A549 (cell line): Measurements from ENCODE around the gene CD70. TPM values are rescaled to one million over a fixed set of nuclear protein-coding genes. Genes with fewer than 3 reads are reported as not detected.
"Not testable (repeated sequence)": the region's sequence is repeated elsewhere in the genome, so short reads cannot be mapped to it uniquely, and the experiment has no call there.

Experiments
- ATAC-seq, 2 experiments: fragments of 200-7000 bp in 1 of 2; fragments of >200 bp in 1 of 2; cut with Nextera tagmentation in 1 of 2; cut with Tn5 transposase in 1 of 2; 3 replicates each; pipeline versions ENCODE4 v1.8.0 to v1.9.1; 2018 to 2020; ENCODE audit warnings: mild to moderate bottlenecking in 1 of 2, moderate library complexity in 1 of 2
- CTCF ChIA-PET: fragments of 300-600 bp; sonication (Branson Sonifier 250); formaldehyde crosslinking; extraction: SDS; loops from one replicate; lab custom pipeline; 2021; ENCODE audit warnings: antibody characterized with exemption, inconsistent platforms; lab: Yijun Ruan, JAX
- POLR2A ChIA-PET: fragments of 350-600 bp; formaldehyde crosslinking; extraction: SDS; loops from one replicate; lab custom pipeline; 2021; ENCODE audit warnings: antibody characterized with exemption, inconsistent platforms; lab: Yijun Ruan, JAX
- DNase-seq, 2 experiments: peaks; one replicate each; pipeline versions ENCODE4 v3.0.0 to v3.0.0-alpha.2; 2011 to 2016; ENCODE audit warnings: low read depth in 1 of 2, low spot score in 1 of 2
- FAIRE-seq: peaks from 2 replicates; lab custom pipeline; 2011; peaks lifted over from hg19 to GRCh38; lab: Jason Lieb, UNC
- H3K27ac ChIP-seq, 2 experiments: fragments of >200 bp; sonication (Bioruptor Twin); formaldehyde crosslinking; 3 replicates each; pipeline ENCODE4 v1.5.1; 2016 to 2017
- H3K4me1 ChIP-seq: fragments of >200 bp; sonication (Bioruptor Twin); formaldehyde crosslinking; 3 replicates; pipeline ENCODE4 v1.6.1; 2016
- H3K4me2 ChIP-seq: fragments of >200 bp; sonication (Bioruptor Twin); formaldehyde crosslinking; 3 replicates; pipeline ENCODE4 v1.6.1; 2016
- H3K4me3 ChIP-seq: fragments of >200 bp; sonication (Bioruptor Twin); formaldehyde crosslinking; 3 replicates; pipeline ENCODE4 v1.5.1; 2016
- H3K9me3 ChIP-seq: fragments of >200 bp; sonication (Bioruptor Twin); formaldehyde crosslinking; 3 replicates; pipeline ENCODE4 v1.6.1; 2016
- CBX8 ChIP-seq: fragments of 200-600 bp; sonication (generic); IDR thresholded peaks from 2 replicates; pipeline ENCODE4 v1.6.1; 2016
- FOXS1 ChIP-seq: fragments of 250-450 bp; sonication (Bioruptor Pico); IDR thresholded peaks from 2 replicates; pipeline ENCODE4 v1.5.0; 2020; ENCODE audit warnings: mild to moderate bottlenecking, moderate library complexity
- HEYL ChIP-seq: fragments of 250-450 bp; sonication (Bioruptor Pico); IDR thresholded peaks from 2 replicates; pipeline ENCODE4 v1.8.0; 2021; ENCODE audit warnings: mild to moderate bottlenecking, moderate library complexity
- KDM5A ChIP-seq: fragments of 200-600 bp; sonication (generic); IDR thresholded peaks from 2 replicates; pipeline ENCODE4 v1.6.1; 2016; ENCODE audit warnings: antibody characterized with exemption, mild to moderate bottlenecking
- MAX ChIP-seq: IDR thresholded peaks from 2 replicates; pipeline ENCODE4 v1.6.1; 2012
- MYC ChIP-seq: IDR thresholded peaks from 2 replicates; pipeline ENCODE4 v1.6.1; 2012; ENCODE audit warnings: mild to moderate bottlenecking, inconsistent platforms, low read length, improper control_type of control experiment, borderline replicate concordance
- NPAS2 ChIP-seq: fragments of 250-450 bp; sonication (Bioruptor Pico); IDR thresholded peaks from 2 replicates; pipeline ENCODE4 v1.8.0; 2022; ENCODE audit warnings: mild to moderate bottlenecking, moderate library complexity, borderline replicate concordance
- POLR2A ChIP-seq: IDR thresholded peaks from 2 replicates; pipeline ENCODE4 v1.6.1; 2012; ENCODE audit warnings: mild to moderate bottlenecking, low read length
- RARB ChIP-seq: fragments of 250-450 bp; sonication (Bioruptor Pico); IDR thresholded peaks from 2 replicates; pipeline ENCODE4 v1.8.0; 2021; ENCODE audit warnings: mild to moderate bottlenecking, moderate library complexity
- RCOR1 ChIP-seq: fragments of 150-350 bp; IDR thresholded peaks from 2 replicates; pipeline ENCODE4 v1.6.1; 2014; ENCODE audit warnings: antibody characterized with exemption, low read length, low read depth
- REST ChIP-seq: fragments of 200-600 bp; sonication (generic); IDR thresholded peaks from 2 replicates; pipeline ENCODE4 v1.6.1; 2016; ENCODE audit warnings: antibody characterized with exemption, mild to moderate bottlenecking, moderate library complexity
- SMC3 ChIP-seq: fragments of >200 bp; sonication (Bioruptor Twin); formaldehyde crosslinking; IDR thresholded peaks from 3 replicates; pipeline ENCODE4 v1.6.1; 2018; ENCODE audit warnings: inconsistent platforms
- ZNF302 ChIP-seq: fragments of 250-450 bp; sonication (Bioruptor Pico); IDR thresholded peaks from 2 replicates; pipeline ENCODE4 v1.9.0; 2021; ENCODE audit warnings: inconsistent platforms, mild to moderate bottlenecking, moderate library complexity
- WGBS: methylation state at CpG from one replicate; pipeline ENCODE4 v1.1.6; 2017; ENCODE audit errors: missing lambda C conversion rate; 5-methylcytosine and 5-hydroxymethylcytosine counted together
- polyA minus RNA-seq: library from RNA; depleted of rRNA, polyadenylated mRNA; stranded (reverse); fragments of >200 nt; gene quantifications from 2 replicates; pipeline ENCODE4 v1.2.3, GENCODE V29; 2011; rRNA and poly(A)+ RNA removed
- polyA plus RNA-seq, 4 experiments: library from polyadenylated mRNA; depleted of rRNA in 3 of 4; stranded (reverse); fragments of >200 nt; fragmentation: RNase III in 1 of 4; extraction: RNeasy Plus Mini Kit Qiagen cat#74134 plus additional on column Dnase treatment in 1 of 4; gene quantifications; 2 replicates in 3 of 4; 3 replicates in 1 of 4; pipeline ENCODE4 v1.2.3, GENCODE V29; 2011 to 2017
- TF ChIP-seq, protein P1 (sequence below): IDR thresholded peaks from 2 replicates; pipeline ENCODE4 v1.6.1; 2012; ENCODE audit warnings: low read depth, borderline replicate concordance
- TF ChIP-seq, protein P2 (sequence below): fragments of 150-350 bp; IDR thresholded peaks from 2 replicates; pipeline ENCODE4 v1.6.1; 2014; ENCODE audit warnings: low read depth, mild to moderate bottlenecking, low read length
- TF ChIP-seq, protein P3 (sequence below): fragments of >200 bp; sonication (Bioruptor Twin); formaldehyde crosslinking; IDR thresholded peaks from 3 replicates; pipeline ENCODE4 v1.5.1; 2016

CD70 gene, protein sequence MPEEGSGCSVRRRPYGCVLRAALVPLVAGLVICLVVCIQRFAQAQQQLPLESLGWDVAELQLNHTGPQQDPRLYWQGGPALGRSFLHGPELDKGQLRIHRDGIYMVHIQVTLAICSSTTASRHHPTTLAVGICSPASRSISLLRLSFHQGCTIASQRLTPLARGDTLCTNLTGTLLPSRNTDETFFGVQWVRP
- polyA plus RNA-seq (2011; rRNA removed) (7.7 and 10.0 TPM in 2 replicates), polyA plus RNA-seq (2017; fragmentation: RNase III; extraction: RNeasy Plus Mini Kit Qiagen cat#74134 plus additional on column Dnase treatment) (25.0 to 43.3 TPM (median 35.7 TPM) in 3 replicates), polyA minus RNA-seq (4.9 and 5.6 TPM in 2 replicates)
- 19.2 and 29.9 TPM in 2 replicates for polyA plus RNA-seq (2012; cell fraction: cytosol; rRNA removed)
- 27.0 and 38.1 TPM in 2 replicates for polyA plus RNA-seq (2012; cell fraction: nucleus; rRNA removed)

DNA sequence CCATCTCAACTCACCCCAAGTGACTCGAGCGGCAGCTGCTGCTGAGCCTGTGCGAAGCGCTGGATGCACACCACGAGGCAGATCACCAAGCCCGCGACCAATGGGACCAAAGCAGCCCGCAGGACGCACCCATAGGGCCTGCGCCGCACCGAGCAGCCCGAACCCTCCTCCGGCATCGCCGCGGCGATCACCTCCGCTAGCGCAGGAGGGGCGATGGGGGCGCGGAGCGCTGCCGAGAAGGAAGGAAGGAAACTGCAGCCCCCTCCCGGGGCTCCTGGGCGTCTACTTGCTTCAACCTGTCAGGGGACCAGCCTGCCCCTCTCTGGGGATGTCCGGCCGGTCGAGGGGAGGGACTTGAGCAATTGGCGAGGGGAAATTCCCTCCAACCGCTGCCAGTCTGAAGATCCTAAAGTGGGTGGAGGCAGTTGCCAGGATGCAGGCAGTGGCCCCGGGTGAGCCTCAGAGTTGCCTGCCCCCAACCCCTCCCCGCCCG is at the start of gene CD70:
TSS of gene CD70 (minus strand) at position 324 of the 493 bp plus-strand sequence. CDS start at position 176, 148 bp downstream.
- peak; percentile 90 to 96 for ATAC-seq

GRCh38 chr19:6640333-6640732 is 49.4 kb upstream of the CD70 start:
- H3K4me2 ChIP-seq, POLR2A ChIA-PET, H3K27ac ChIP-seq, H3K4me1 ChIP-seq, H3K4me3 ChIP-seq, ATAC-seq, H3K9me3 ChIP-seq, FAIRE-seq, DNase-seq: not testable (repeated sequence)
- 86% methylated on average over 9 of the region's 9 CpGs for WGBS
- CTCF ChIA-PET, result interaction anchor here (1.2 kb wide), 1 partner anchor 514 kb away, joined by 3 read pairs; no protein-coding TSS in a partner anchor

More for the DNA sequence above, at the start of gene CD70:
- Histone ChIP-seq H3K4me3 (peak within 1 kb of the TSS; percentile 51), H3K4me2 (peak within 1 kb of the TSS; percentile 94), H3K9me3 (no peaks in the 10 kb centered on the region), H3K27ac (peak within 1 kb of the TSS; percentile 62 to 87), H3K4me1 (peaks cover 4% of the 10 kb centered on the region; the same call in 2 of the 3 replicates)
- 5% methylated on average over 6 of the region's 35 CpGs for WGBS
- FAIRE-seq (no peak), DNase-seq (peak; percentile 55 to 69)
- TF ChIP-seq, protein P1, sequence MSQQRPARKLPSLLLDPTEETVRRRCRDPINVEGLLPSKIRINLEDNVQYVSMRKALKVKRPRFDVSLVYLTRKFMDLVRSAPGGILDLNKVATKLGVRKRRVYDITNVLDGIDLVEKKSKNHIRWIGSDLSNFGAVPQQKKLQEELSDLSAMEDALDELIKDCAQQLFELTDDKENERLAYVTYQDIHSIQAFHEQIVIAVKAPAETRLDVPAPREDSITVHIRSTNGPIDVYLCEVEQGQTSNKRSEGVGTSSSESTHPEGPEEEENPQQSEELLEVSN, result peak; percentile 87
- no peak for TF ChIP-seq CBX8
- peak; percentile 83 for TF ChIP-seq MAX
- CTCF ChIA-PET, result no interaction called here
- POLR2A ChIA-PET, result interaction anchor here (1.0 kb wide), 1 partner anchor 60 kb away, joined by 3 read pairs; the partner anchor contains the start of gene TNFSF9

DNA sequence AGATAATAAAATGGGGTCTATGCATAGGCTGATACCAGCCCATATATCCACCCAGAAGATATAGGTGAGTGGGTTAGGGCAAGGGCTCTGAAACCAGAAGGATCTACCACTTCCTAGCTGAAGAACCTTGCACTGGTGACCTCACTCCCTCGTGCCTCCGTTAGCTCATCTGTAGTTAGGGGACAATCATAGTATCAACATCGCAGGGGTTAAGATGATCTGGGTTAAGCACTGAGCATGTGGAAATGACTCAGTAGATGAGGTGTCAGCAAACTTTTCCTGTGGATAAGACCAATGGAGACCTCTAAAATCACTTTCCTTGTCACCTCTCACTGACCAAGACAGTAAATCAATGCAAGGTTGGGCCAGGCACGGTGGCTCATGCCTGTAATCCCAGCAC is 48.5 kb upstream of the CD70 start:
- Histone ChIP-seq H3K4me1 (no peaks in the 10 kb centered on the region), H3K9me3 (no peaks in the 10 kb centered on the region), H3K4me2 (no peak overlapping the region), H3K4me3 (no peak overlapping the region), H3K27ac (no peak overlapping the region)
- DNase-seq (no peak), FAIRE-seq (no peak), ATAC-seq (no peak)
- no peak for TF ChIP-seq FOXS1 (CRISPR knock-in tag)
- no peak for TF ChIP-seq CBX8
- TF ChIP-seq, protein P2, sequence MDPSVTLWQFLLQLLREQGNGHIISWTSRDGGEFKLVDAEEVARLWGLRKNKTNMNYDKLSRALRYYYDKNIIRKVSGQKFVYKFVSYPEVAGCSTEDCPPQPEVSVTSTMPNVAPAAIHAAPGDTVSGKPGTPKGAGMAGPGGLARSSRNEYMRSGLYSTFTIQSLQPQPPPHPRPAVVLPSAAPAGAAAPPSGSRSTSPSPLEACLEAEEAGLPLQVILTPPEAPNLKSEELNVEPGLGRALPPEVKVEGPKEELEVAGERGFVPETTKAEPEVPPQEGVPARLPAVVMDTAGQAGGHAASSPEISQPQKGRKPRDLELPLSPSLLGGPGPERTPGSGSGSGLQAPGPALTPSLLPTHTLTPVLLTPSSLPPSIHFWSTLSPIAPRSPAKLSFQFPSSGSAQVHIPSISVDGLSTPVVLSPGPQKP, result no peak
- no peak for TF ChIP-seq POLR2A
- no peak for TF ChIP-seq NPAS2 (CRISPR knock-in tag)
- no peak for TF ChIP-seq RCOR1
- TF ChIP-seq MAX, result no peak
- TF ChIP-seq SMC3, result no peak
- no peak for TF ChIP-seq REST
- TF ChIP-seq MYC, result no peak
- no peak for TF ChIP-seq HEYL (CRISPR knock-in tag)
- TF ChIP-seq, protein P3, sequence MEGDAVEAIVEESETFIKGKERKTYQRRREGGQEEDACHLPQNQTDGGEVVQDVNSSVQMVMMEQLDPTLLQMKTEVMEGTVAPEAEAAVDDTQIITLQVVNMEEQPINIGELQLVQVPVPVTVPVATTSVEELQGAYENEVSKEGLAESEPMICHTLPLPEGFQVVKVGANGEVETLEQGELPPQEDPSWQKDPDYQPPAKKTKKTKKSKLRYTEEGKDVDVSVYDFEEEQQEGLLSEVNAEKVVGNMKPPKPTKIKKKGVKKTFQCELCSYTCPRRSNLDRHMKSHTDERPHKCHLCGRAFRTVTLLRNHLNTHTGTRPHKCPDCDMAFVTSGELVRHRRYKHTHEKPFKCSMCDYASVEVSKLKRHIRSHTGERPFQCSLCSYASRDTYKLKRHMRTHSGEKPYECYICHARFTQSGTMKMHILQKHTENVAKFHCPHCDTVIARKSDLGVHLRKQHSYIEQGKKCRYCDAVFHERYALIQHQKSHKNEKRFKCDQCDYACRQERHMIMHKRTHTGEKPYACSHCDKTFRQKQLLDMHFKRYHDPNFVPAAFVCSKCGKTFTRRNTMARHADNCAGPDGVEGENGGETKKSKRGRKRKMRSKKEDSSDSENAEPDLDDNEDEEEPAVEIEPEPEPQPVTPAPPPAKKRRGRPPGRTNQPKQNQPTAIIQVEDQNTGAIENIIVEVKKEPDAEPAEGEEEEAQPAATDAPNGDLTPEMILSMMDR, result no peak
- TF ChIP-seq RARB (CRISPR knock-in tag), result no peak
- TF ChIP-seq ZNF302 (CRISPR knock-in tag), result no peak
- TF ChIP-seq KDM5A, result no peak
- 23% methylated on average over 4 of the region's 4 CpGs for WGBS
- ChIA-PET POLR2A (no interaction called here), CTCF (interaction anchor here (1.2 kb wide), 1 partner anchor 513 kb away, joined by 3 read pairs; no protein-coding TSS in a partner anchor)

DNA sequence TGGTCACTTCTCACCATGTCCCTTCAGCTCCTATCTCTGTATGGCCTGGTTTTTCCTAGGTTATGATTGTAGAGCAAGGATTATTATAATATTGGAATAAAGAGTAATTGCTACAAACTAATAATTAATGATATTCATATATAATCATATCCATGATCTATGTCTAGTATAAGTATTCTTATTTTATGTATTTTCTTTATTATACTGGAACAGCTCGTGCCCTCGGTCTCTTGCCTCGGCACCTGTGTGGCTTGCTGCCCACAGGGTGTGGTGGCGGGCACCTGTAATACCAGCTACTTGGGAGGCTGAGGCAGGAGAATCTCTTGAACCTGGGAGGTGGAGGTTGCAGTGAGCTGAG is 42.5 kb upstream of the CD70 start:
- ChIA-PET CTCF (interaction anchor here (0.6 to 3.1 kb wide), 28 partner anchors 11 to 232 kb away, joined by 3 to 31 read pairs (median 4); partner anchors contain the start of gene C3), POLR2A (interaction anchor here (0.5 to 1.2 kb wide), 2 partner anchors 101 to 136 kb away, joined by 3 to 4 read pairs; no protein-coding TSS in a partner anchor)
- not testable (repeated sequence) for FAIRE-seq, H3K4me3 ChIP-seq, DNase-seq, H3K4me1 ChIP-seq, H3K9me3 ChIP-seq, H3K27ac ChIP-seq, ATAC-seq, H3K4me2 ChIP-seq
- 72% methylated on average over 4 of the region's 4 CpGs for whole genome bisulfite sequencing
